ENCODE results near the gene SQSTM1. TPM values are rescaled to one million over a fixed set of nuclear protein-coding genes. Genes with fewer than 3 reads are reported as not detected.
A peak's percentile ranks its signal among the peaks of the same experiment; 100 is the strongest.

Gene SQSTM1
- total RNA-seq, 1 experiment from 2014 or later, result 985 TPM

GRCh38 chr5:179823937-179824744, 3.4 kb downstream of the SQSTM1 start:
- H3K4me1 ChIP-seq (ENCODE audit: control insufficient read depth, insufficient read depth, low read length), result peaks cover 74% of the 10 kb centered on the region
- POLR2A ChIA-PET, result no interaction called here
- ATAC-seq (no peak), DNase-seq (ENCODE audit: low read depth, low spot score) (no peak)
- peak overlapping the region; percentile 73 to 95 for H3K4me3 ChIP-seq (ENCODE audit: low read depth in 2 of 2, low read length in 2 of 2)
- no peak for TF ChIP-seq CTCF (IDR thresholded peaks at IDR 0.05)
- peak; percentile 33; the same call in 1 of the 2 replicates for TF ChIP-seq POLR2AphosphoS5 (IDR thresholded peaks at IDR 0.05; ENCODE audit: low read depth, low read length)
- no peaks in the 10 kb centered on the region for H3K27me3 ChIP-seq (ENCODE audit: control insufficient read depth, insufficient read depth, low read length)
- in situ Hi-C loops (cut with HindIII; ENCODE audit: low pct_unique_long_range_greater_than_20kb, low sequenced_read_pairs) (no loop called here), intact Hi-C loops (cut with micrococcal nuclease; ENCODE audit: unreplicated experiment) (no loop called here)
- H3K27ac ChIP-seq (ENCODE audit: low read length), result peak overlapping the region; percentile 62; the same call in 1 of the 2 replicates
- BruUV-seq (replicated peaks), result no TSS peak
- no peaks in the 10 kb centered on the region for H3K9me3 ChIP-seq (ENCODE audit: control insufficient read depth, insufficient read depth, low read depth, low read length)
- CTCF ChIA-PET, result no interaction called here
- H3K36me3 ChIP-seq (ENCODE audit: control insufficient read depth, insufficient read depth, low read length), result peaks cover 12% of the 10 kb centered on the region

- CTCF ChIA-PET, result no interaction called here
- Histone ChIP-seq H3K4me3 (ENCODE audit: low read depth in 2 of 2, low read length in 2 of 2) (peak overlapping the region; percentile 73 to 95), H3K4me1 (ENCODE audit: control insufficient read depth, insufficient read depth, low read length) (peaks cover 73% of the 10 kb centered on the region), H3K9me3 (ENCODE audit: control insufficient read depth, insufficient read depth, low read depth, low read length) (no peaks in the 10 kb centered on the region), H3K36me3 (ENCODE audit: control insufficient read depth, insufficient read depth, low read length) (peaks cover 15% of the 10 kb centered on the region), H3K27ac (ENCODE audit: low read length) (peak overlapping the region; percentile 62; the same call in 1 of the 2 replicates), H3K27me3 (ENCODE audit: control insufficient read depth, insufficient read depth, low read length) (no peaks in the 10 kb centered on the region)
- no peak for ATAC-seq
- in situ Hi-C loops (cut with HindIII; ENCODE audit: low pct_unique_long_range_greater_than_20kb, low sequenced_read_pairs) (no loop called here), intact Hi-C loops (cut with micrococcal nuclease; ENCODE audit: unreplicated experiment) (no loop called here)
- TF ChIP-seq POLR2AphosphoS5 (IDR thresholded peaks at IDR 0.05; ENCODE audit: low read depth, low read length) (no peak), TCF7L2 (IDR thresholded peaks at IDR 0.05; ENCODE audit: low read depth, low read length) (no peak), CTCF (IDR thresholded peaks at IDR 0.05) (no peak), SIN3A (IDR thresholded peaks at IDR 0.05; ENCODE audit: borderline replicate concordance, insufficient read depth, low read depth, low read length) (no peak), REST (IDR thresholded peaks at IDR 0.05; ENCODE audit: insufficient read depth in 1 of 2, low read depth in 2 of 2, low read length in 1 of 2) (no peak)
- no peak for DNase-seq (ENCODE audit: low read depth, low spot score)
- POLR2A ChIA-PET, result no interaction called here
- no TSS peak for BruUV-seq (replicated peaks)
These were observed 4.0 kb downstream of the SQSTM1 start for GRCh38 chr5:179824745-179825112.

All from Panc1 (cell line).